ENCODE data around the gene HDDC2.

HDDC2 gene

DNA sequence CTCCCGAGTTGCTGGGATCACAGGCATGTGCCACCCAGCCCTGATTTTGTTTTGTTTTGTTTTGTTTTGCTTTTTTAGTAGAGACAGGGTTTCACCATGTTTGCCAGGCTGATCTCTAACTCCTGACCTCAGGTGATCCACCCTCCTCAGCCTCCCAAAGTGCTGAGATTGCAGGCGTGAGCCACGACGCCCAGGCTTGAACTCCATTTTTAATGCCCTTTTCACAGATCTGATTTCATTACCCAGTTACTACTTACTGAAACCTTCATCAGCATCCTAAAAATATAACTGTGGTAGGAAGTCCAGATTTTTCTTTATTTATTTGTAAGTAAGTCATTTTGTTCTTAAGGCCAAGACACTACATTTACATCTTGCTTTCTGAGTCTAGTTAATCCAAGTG is 64.0 kb downstream of the HDDC2 start:
- DNase-seq (ENCODE audit: low read depth, low spot score): no peak

GRCh38 chr6:125236536-125237327 is 65.0 kb downstream of the HDDC2 start:
- no peak for DNase-seq (ENCODE audit: low read depth, low spot score)

GRCh38 chr6:125233202-125233601 is 68.6 kb downstream of the HDDC2 start:
- no peak for DNase-seq (ENCODE audit: low read depth, low spot score)

DNA sequence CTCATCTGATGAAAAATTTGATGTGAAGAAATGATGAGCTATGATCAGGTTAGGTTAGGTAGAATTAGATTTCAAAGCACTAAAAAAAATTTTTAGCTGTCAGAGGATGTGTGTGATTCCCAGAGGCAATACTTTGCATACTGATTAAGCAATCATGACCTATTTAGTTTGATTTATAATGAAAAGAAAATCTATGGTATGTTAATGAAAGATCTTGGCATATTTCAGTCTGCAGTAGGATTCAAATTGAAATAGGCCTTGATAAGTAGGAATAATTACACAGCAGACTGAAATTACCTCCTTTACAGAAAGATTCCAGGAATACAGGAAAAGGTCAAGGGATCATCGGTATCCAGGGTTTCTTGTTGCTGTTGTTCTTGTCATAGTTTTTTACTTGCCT is 69.3 kb downstream of the HDDC2 start:
- no peak for DNase-seq (ENCODE audit: low read depth, low spot score)

DNA sequence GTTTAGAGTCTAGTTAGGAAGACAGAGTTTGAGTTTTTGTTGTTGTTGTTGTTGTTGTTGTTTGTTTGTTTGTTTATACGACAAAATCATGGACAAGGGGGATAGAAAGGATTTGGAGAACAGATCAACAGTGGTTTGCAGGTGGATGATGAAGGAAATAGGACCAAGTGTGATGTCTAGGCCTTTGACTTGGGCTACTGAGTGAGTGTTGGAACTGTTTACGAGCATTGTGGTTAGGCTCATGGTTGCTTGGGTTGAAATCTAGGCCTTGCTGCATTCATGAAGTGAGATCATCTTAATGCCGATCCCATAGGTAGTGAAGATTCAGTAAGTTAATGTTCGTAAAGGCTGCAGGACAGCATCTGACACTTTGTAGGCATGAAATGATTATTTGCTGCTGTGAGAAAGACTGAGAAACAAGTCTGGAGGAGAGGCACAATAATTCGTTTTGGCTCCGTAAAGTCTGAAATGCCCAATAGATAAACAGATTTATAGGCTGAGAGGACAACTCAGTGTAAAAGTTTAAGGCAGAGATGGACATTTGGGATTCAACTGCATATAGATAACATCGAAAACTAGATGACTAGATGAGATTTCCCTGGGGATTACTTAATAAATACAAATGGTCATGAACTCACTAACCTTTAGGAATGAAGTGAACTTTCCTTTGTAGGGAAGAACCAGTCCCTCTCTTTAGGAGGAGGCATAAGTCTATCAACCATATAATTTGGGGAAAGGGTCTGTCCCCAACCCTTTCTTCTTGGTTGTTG is 70.0 kb downstream of the HDDC2 start:
- no peak for DNase-seq (ENCODE audit: low read depth, low spot score)

DNA sequence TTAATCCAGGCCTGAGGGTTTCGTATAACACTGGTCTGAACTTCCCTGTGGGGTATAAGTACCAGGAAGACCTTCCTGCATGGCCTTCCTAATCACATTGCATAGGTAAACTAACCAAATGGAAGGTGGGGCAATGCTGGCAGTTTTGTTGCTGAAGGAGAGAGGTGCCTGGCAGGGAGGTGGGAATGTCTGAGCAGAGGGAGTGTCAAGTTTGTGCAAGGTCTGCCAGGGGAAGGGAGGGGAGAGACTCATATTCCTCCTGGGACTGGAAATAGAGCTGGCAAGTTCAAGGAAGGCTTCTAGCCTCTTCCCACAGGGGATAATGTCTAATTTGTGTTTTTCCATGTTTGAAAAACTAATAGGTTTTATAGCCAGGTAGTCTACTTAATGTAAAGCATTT is 70.6 kb downstream of the HDDC2 start:
- no peak for DNase-seq (ENCODE audit: low read depth, low spot score)

- no peak for DNase-seq (ENCODE audit: low read depth, low spot score)
These were observed 71.1 kb downstream of the HDDC2 start for GRCh38 chr6:125230674-125231073.

DNA sequence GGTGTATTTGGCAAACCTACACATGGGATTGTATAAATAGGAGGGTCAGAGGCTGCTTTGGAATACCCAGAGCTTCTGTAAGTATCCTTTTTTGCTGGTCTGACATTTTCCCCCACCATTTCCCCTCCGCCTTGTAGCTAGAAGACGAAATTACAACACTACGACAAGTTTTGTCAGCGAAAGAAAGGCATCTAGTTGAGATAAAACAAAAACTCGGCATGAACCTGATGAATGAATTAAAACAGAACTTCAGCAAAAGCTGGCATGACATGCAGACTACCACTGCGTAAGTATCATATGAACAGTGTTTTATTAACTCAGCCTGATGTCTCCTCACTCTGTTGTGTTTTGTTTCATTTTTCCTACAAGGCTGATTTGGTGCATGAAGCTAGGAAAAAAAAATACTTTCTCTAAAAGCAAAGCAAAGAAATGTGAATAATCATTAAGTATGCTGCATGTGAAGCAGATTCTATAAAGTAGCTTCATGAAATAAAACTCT is 72.7 kb downstream of the HDDC2 start:
- no peak for DNase-seq (ENCODE audit: low read depth, low spot score)

GRCh38 chr6:125227244-125227643 is 74.5 kb downstream of the HDDC2 start:
- no peak for DNase-seq (ENCODE audit: low read depth, low spot score)
